ENCODE results near the gene IFNL2.

GRCh38 chr19:39254531-39255345, 13.5 kb upstream of the IFNL2 start:
- TF ChIP-seq POLR2A (IDR thresholded peaks at IDR 0.05) = no peak
- TF ChIP-seq CTCF (IDR thresholded peaks at IDR 0.05) = no peak
